MM.1S (cell line): ENCODE measurements around the gene FHOD1.

Experiments used
- DNase-seq: peaks from one replicate; pipeline ENCODE4 v3.0.0-alpha.2; 2015
- H2AFZ ChIP-seq: fragments of 300-600 bp; sonication (generic); 2 replicates; pipeline ENCODE4 v1.6.0; 2016; ENCODE audit warnings: antibody characterized with exemption, low read length
- H3F3A ChIP-seq: fragments of 300-600 bp; sonication (generic); 2 replicates; pipeline ENCODE4 v1.6.1; 2016; ENCODE audit warnings: mild to moderate bottlenecking, antibody characterized with exemption, low read length, moderate library complexity, mixed read lengths; ENCODE audit not compliant: insufficient read depth
- H3K27ac ChIP-seq: fragments of 300-600 bp; sonication (generic); 2 replicates; pipeline ENCODE4 v1.5.1; 2016; ENCODE audit warnings: mild to moderate bottlenecking, low read length
- H3K27me3 ChIP-seq: fragments of 300-600 bp; sonication (generic); replicated peaks from 2 replicates; pipeline ENCODE4 v1.6.0; 2016; ENCODE audit warnings: low read length; ENCODE audit not compliant: insufficient read depth
- H3K36me3 ChIP-seq: fragments of 300-600 bp; sonication (generic); replicated peaks from 2 replicates; pipeline ENCODE4 v1.6.1; 2016; ENCODE audit warnings: mild to moderate bottlenecking, low read length, mixed read lengths; ENCODE audit not compliant: insufficient read depth
- H3K4me1 ChIP-seq: fragments of 300-600 bp; sonication (generic); 2 replicates; pipeline ENCODE4 v1.6.1; 2016; ENCODE audit warnings: low read length, mixed read lengths
- H3K4me2 ChIP-seq: fragments of 300-600 bp; sonication (generic); 2 replicates; pipeline ENCODE4 v1.6.0; 2016; ENCODE audit warnings: low read depth, low read length
- H3K4me3 ChIP-seq: fragments of 300-600 bp; sonication (generic); 2 replicates; pipeline ENCODE4 v1.5.1; 2016; ENCODE audit warnings: low read length, mixed read lengths
- H3K79me2 ChIP-seq: fragments of 300-600 bp; sonication (generic); 2 replicates; pipeline ENCODE4 v1.6.1; 2016; ENCODE audit warnings: mixed run types, low read length, mixed read lengths
- H3K9ac ChIP-seq: fragments of 300-600 bp; sonication (generic); 2 replicates; pipeline ENCODE4 v1.6.1; 2016; ENCODE audit warnings: low read length, mixed read lengths
- H3K9me2 ChIP-seq: fragments of 300-600 bp; sonication (generic); replicated peaks from 2 replicates; pipeline ENCODE4 v1.6.1; 2016; ENCODE audit warnings: mild to moderate bottlenecking, low read length, mixed read lengths; ENCODE audit not compliant: insufficient read depth
- H3K9me3 ChIP-seq: fragments of 300-600 bp; sonication (generic); replicated peaks from 2 replicates; pipeline ENCODE4 v1.6.1; 2016; ENCODE audit warnings: mild to moderate bottlenecking, low read length, mixed read lengths; ENCODE audit not compliant: insufficient read depth
- H4K20me1 ChIP-seq: fragments of 300-600 bp; sonication (generic); 2 replicates; pipeline ENCODE4 v1.6.1; 2016; ENCODE audit warnings: mild to moderate bottlenecking, low read length, moderate library complexity, mixed read lengths; ENCODE audit not compliant: insufficient read depth
- CTCF ChIP-seq: fragments of 300-600 bp; sonication (generic); IDR thresholded peaks from 2 replicates; pipeline ENCODE4 v1.5.1; 2016; ENCODE audit warnings: antibody characterized with exemption, low read length, mixed read lengths
- EZH2 ChIP-seq: fragments of 300-600 bp; sonication (generic); optimal IDR thresholded peaks from 2 replicates; pipeline ENCODE3; 2017; ENCODE audit warnings: low read depth, mild to moderate bottlenecking, antibody characterized with exemption, low read length, mixed read lengths
- EZH2phosphoT487 ChIP-seq: fragments of 300-600 bp; sonication (generic); IDR thresholded peaks from 2 replicates; pipeline ENCODE4 v1.6.1; 2018; ENCODE audit warnings: antibody characterized with exemption, low read length

The FHOD1 gene

DNA sequence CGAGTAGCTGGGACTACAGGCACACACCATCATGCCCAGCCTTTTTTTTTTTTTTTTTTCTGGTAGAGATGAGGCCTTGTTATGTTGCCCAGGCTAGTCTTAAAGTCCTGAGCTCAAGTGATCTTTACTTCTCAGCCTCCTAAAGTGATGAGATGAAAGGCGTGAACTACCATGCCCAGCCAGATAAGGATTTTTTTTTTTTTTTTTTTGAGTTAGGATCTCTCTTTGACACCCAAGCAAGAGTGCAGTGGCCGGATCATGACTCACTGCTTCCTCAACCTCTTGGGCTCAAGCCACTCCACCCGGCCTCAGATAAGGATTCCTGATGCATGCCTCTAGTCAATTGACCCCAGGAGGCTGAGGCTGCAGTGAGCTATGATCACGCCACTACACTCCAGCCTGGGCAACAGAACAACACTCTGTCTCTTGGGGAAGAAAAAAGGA lies 20.9 kb upstream of the FHOD1 start:
- H3K27me3 ChIP-seq = no peaks in the 10 kb centered on the region
- H3K9me3 ChIP-seq = no peaks in the 10 kb centered on the region
- H3K9me2 ChIP-seq = no peaks in the 10 kb centered on the region
- no peaks in the 10 kb centered on the region for H4K20me1 ChIP-seq
- H3K36me3 ChIP-seq = no peaks in the 10 kb centered on the region
- no peaks in the 10 kb centered on the region for H3F3A ChIP-seq
- no peak overlapping the region for H3K4me2 ChIP-seq
- H3K79me2 ChIP-seq = no peaks in the 10 kb centered on the region
- TF ChIP-seq EZH2 (no peak), CTCF (no peak), EZH2phosphoT487 (no peak)
- H3K27ac ChIP-seq = no peak overlapping the region
- no peaks in the 10 kb centered on the region for H3K4me1 ChIP-seq
- H3K4me3 ChIP-seq = no peak overlapping the region
- no peak overlapping the region for H2AFZ ChIP-seq
- no peak overlapping the region for H3K9ac ChIP-seq
- DNase-seq = no peak

DNA sequence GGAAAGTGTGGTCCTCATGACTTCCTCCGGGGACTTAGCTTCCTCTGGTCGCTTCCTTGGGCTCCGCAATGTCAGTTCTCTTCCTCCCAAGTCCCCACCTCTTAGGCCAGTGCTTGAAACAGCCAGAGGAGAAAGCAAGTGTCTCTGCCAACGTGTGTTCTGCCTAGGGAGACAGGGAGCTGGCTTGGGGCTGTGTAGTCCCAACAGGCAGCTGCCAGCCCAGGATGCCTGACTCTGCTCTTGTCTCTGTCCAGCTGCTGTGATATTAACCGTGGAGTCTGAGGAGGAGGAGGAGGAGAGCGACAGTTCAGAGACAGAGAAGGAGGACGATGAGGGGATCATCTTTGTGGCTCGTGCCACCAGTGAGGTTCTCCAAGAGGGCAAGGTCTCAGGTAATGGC lies 18.6 kb upstream of the FHOD1 start:
- Histone ChIP-seq H4K20me1 (no peaks in the 10 kb centered on the region), H3K27ac (no peak overlapping the region), H3K27me3 (no peaks in the 10 kb centered on the region), H3F3A (no peaks in the 10 kb centered on the region), H3K4me2 (no peak overlapping the region), H3K9me3 (no peaks in the 10 kb centered on the region), H3K9me2 (no peaks in the 10 kb centered on the region), H3K4me1 (peaks cover 5% of the 10 kb centered on the region; the same call in 1 of the 2 replicates), H3K36me3 (no peaks in the 10 kb centered on the region), H3K4me3 (no peak overlapping the region), H2AFZ (no peak overlapping the region), H3K79me2 (no peaks in the 10 kb centered on the region), H3K9ac (no peak overlapping the region)
- TF ChIP-seq EZH2phosphoT487 (no peak), CTCF (no peak), EZH2 (no peak)
- DNase-seq = no peak

DNA sequence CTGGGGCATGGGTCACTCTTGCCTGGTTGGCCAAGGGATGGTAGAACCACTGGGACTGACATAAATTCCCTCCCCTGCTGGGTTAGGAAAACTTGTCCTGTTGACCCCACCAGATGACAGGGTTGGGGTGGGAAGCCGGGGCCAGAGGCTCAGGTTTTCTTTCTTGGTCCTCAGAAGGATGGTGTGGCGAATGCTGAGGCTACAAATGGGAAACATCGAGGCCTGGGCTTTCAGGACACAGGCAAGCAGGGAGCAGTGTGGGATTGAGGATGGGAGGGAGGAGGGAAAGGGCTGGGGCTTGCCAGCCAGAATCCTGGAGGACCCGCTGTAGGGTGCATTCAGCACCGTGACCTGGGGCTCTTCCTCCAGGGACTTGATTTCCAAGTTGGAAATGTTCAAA lies 17.6 kb upstream of the FHOD1 start:
- no peak for TF ChIP-seq EZH2phosphoT487
- TF ChIP-seq CTCF = no peak
- no peak for TF ChIP-seq EZH2
- no peaks in the 10 kb centered on the region for H3K27me3 ChIP-seq
- no peak overlapping the region for H2AFZ ChIP-seq
- H3K9me3 ChIP-seq = no peaks in the 10 kb centered on the region
- H3F3A ChIP-seq = no peaks in the 10 kb centered on the region
- no peaks in the 10 kb centered on the region for H4K20me1 ChIP-seq
- H3K27ac ChIP-seq = no peak overlapping the region
- no peaks in the 10 kb centered on the region for H3K36me3 ChIP-seq
- no peak overlapping the region for H3K9ac ChIP-seq
- H3K9me2 ChIP-seq = no peaks in the 10 kb centered on the region
- no peak overlapping the region for H3K4me3 ChIP-seq
- H3K4me2 ChIP-seq = no peak overlapping the region
- no peak for DNase-seq
- no peaks in the 10 kb centered on the region for H3K79me2 ChIP-seq
- peaks cover 6% of the 10 kb centered on the region; the same call in 1 of the 2 replicates for H3K4me1 ChIP-seq
